ENCODE measurements around the gene PHPT1. TPM values are rescaled to one million over a fixed set of nuclear protein-coding genes. Genes with fewer than 3 reads are reported as not detected.

The PHPT1 gene
- total and polyA plus RNA-seq, 2 experiments from 2014 or later, result 86.2 to 437 TPM

DNA sequence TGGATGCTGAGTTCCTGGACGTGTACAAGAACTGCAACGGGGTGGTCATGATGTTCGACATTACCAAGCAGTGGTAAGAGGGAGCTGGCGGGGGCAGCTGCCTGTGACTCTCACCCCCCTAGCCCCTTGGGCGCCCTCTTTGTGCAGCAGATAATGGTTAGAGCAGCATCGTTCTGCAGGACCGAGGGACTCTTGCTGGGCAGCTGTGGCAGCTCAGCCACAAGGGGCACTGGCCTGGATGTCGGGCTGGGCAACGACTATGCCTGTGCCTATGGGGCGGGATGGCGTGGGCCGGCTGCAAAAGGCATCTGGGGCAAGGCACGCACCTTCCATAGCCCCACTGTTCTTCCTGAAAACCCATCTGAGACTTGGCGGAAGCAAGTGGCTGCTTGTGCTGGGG is 19.8 kb upstream of the PHPT1 start:
- Histone ChIP-seq H3K79me2 (replicated peaks; ENCODE audit: insufficient read depth) (no peaks in the 10 kb centered on the region), H3K27ac (ENCODE audit: low read depth) (no peak overlapping the region), H3K4me1 (ENCODE audit: insufficient read depth) (no peaks in the 10 kb centered on the region), H3K4me3 (no peak overlapping the region), H4K20me1 (replicated peaks; ENCODE audit: insufficient read depth) (peaks cover 6% of the 10 kb centered on the region), H3K36me3 (ENCODE audit: insufficient read depth) (no peaks in the 10 kb centered on the region), H3F3A (replicated peaks; ENCODE audit: low read depth) (peaks cover 5% of the 10 kb centered on the region; the same call in 1 of the 2 replicates), H3K4me2 (no peak overlapping the region), H3K27me3 (ENCODE audit: insufficient read depth) (no peaks in the 10 kb centered on the region), H2AFZ (no peak overlapping the region), H3K9me2 (ENCODE audit: insufficient read depth) (no peaks in the 10 kb centered on the region)
- H3K4me3 Mint-ChIP-seq, result no peak overlapping the region
- TF ChIP-seq EZH2 (IDR thresholded peaks at IDR 0.05; ENCODE audit: low read depth, unreplicated experiment) (no peak), CREB1 (CRISPR knock-in tag; IDR thresholded peaks at IDR 0.05; ENCODE audit: low read depth) (no peak), CTCF (conservative IDR thresholded peaks at IDR 0.05; ENCODE audit: low read depth in 2 of 2) (no peak), ZNF331 (CRISPR knock-in tag; IDR thresholded peaks at IDR 0.05; ENCODE audit: low read depth) (no peak), EZH2phosphoT487 (IDR thresholded peaks at IDR 0.05; ENCODE audit: unreplicated experiment) (no peak), JUNB (IDR thresholded peaks at IDR 0.05; ENCODE audit: unreplicated experiment) (no peak), ZNF114 (CRISPR knock-in tag; IDR thresholded peaks at IDR 0.05) (no peak), ZNF462 (CRISPR knock-in tag; IDR thresholded peaks at IDR 0.05) (no peak), NANOG (IDR thresholded peaks at IDR 0.05; ENCODE audit: borderline replicate concordance) (no peak), STAT1 (IDR thresholded peaks at IDR 0.05; ENCODE audit: unreplicated experiment) (no peak), POLR2AphosphoS5 (IDR thresholded peaks at IDR 0.05; ENCODE audit: low read depth) (no peak)
- TF ChIP-seq, protein P1, sequence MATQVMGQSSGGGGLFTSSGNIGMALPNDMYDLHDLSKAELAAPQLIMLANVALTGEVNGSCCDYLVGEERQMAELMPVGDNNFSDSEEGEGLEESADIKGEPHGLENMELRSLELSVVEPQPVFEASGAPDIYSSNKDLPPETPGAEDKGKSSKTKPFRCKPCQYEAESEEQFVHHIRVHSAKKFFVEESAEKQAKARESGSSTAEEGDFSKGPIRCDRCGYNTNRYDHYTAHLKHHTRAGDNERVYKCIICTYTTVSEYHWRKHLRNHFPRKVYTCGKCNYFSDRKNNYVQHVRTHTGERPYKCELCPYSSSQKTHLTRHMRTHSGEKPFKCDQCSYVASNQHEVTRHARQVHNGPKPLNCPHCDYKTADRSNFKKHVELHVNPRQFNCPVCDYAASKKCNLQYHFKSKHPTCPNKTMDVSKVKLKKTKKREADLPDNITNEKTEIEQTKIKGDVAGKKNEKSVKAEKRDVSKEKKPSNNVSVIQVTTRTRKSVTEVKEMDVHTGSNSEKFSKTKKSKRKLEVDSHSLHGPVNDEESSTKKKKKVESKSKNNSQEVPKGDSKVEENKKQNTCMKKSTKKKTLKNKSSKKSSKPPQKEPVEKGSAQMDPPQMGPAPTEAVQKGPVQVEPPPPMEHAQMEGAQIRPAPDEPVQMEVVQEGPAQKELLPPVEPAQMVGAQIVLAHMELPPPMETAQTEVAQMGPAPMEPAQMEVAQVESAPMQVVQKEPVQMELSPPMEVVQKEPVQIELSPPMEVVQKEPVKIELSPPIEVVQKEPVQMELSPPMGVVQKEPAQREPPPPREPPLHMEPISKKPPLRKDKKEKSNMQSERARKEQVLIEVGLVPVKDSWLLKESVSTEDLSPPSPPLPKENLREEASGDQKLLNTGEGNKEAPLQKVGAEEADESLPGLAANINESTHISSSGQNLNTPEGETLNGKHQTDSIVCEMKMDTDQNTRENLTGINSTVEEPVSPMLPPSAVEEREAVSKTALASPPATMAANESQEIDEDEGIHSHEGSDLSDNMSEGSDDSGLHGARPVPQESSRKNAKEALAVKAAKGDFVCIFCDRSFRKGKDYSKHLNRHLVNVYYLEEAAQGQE (IDR thresholded peaks at IDR 0.05; ENCODE audit: unreplicated experiment), result no peak
- TF ChIP-seq, protein P2, sequence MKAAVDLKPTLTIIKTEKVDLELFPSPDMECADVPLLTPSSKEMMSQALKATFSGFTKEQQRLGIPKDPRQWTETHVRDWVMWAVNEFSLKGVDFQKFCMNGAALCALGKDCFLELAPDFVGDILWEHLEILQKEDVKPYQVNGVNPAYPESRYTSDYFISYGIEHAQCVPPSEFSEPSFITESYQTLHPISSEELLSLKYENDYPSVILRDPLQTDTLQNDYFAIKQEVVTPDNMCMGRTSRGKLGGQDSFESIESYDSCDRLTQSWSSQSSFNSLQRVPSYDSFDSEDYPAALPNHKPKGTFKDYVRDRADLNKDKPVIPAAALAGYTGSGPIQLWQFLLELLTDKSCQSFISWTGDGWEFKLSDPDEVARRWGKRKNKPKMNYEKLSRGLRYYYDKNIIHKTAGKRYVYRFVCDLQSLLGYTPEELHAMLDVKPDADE (IDR thresholded peaks at IDR 0.05), result no peak
- H3K9me3 Mint-ChIP-seq, result no peaks in the 10 kb centered on the region; the same call in 2 of the 3 replicates
- peak; percentile 18; the same call in 2 of the 3 replicates for ATAC-seq
- H3K27ac Mint-ChIP-seq, result no peak overlapping the region
- H3K4me1 Mint-ChIP-seq, result no peaks in the 10 kb centered on the region
- peaks cover 41% of the 10 kb centered on the region for H3K36me3 Mint-ChIP-seq (ENCODE audit: low read depth)
- H3K27me3 Mint-ChIP-seq (ENCODE audit: insufficient read depth, low read depth, poor library complexity), result peaks cover 8% of the 10 kb centered on the region
- DNase-seq (ENCODE audit: low spot score), result no peak

All from GM23338 (cell line).